ENCODE data around the gene CACNB1. TPM values are rescaled to one million over a fixed set of nuclear protein-coding genes. Genes with fewer than 3 reads are reported as not detected.

CACNB1 gene
- total and polyA plus RNA-seq, 2 experiments from 2014 or later, result 6.6 to 7.1 TPM

GRCh38 chr17:39126436-39126835 is 71.0 kb downstream of the CACNB1 start:
- no peaks in the 10 kb centered on the region for H3K9me2 ChIP-seq (ENCODE audit: insufficient read depth)
- H3K4me1 ChIP-seq (ENCODE audit: insufficient read depth), result no peaks in the 10 kb centered on the region
- in situ Hi-C loops (cut with MboI), result no loop called here
- TF ChIP-seq EZH2phosphoT487 (IDR thresholded peaks at IDR 0.05; ENCODE audit: insufficient read depth, low read depth) (no peak), EZH2 (IDR thresholded peaks at IDR 0.05; ENCODE audit: insufficient read depth, poor library complexity, severe bottlenecking) (no peak)
- no peaks in the 10 kb centered on the region for H3K9me3 ChIP-seq (ENCODE audit: low read depth)
- no peaks in the 10 kb centered on the region for H3F3A ChIP-seq (ENCODE audit: insufficient read depth)
- H3K79me2 ChIP-seq (ENCODE audit: insufficient read depth), result no peaks in the 10 kb centered on the region
- no peak overlapping the region for H2AFZ ChIP-seq
- H3K4me3 ChIP-seq, result no peak overlapping the region
- no peaks in the 10 kb centered on the region for H3K36me3 ChIP-seq (ENCODE audit: low read depth)
- H3K27me3 ChIP-seq (replicated peaks; ENCODE audit: insufficient read depth), result no peaks in the 10 kb centered on the region
- WGBS, 2 experiments (ENCODE audit: low coverage in 1 of 2, low lambda C conversion rate in 2 of 2, missing lambda C conversion rate in 2 of 2), result 77% methylated on average over 6 of the region's 6 CpGs
- H3K4me2 ChIP-seq (ENCODE audit: unreplicated experiment), result no peak overlapping the region
- no peak for DNase-seq
- H3K9ac ChIP-seq, result no peak overlapping the region
- no peaks in the 10 kb centered on the region for H4K20me1 ChIP-seq (ENCODE audit: insufficient read depth)
- H3K27ac ChIP-seq, result no peak overlapping the region

- H3K27me3 ChIP-seq (replicated peaks; ENCODE audit: insufficient read depth), result no peaks in the 10 kb centered on the region
- 97 to 98% methylated on average over 2 of the region's 2 CpGs for WGBS, 2 experiments (ENCODE audit: low coverage in 1 of 2, low lambda C conversion rate in 2 of 2, missing lambda C conversion rate in 2 of 2)
- no peak overlapping the region for H3K4me2 ChIP-seq (ENCODE audit: unreplicated experiment)
- in situ Hi-C loops (cut with MboI), result no loop called here
- no peaks in the 10 kb centered on the region for H3K4me1 ChIP-seq (ENCODE audit: insufficient read depth)
- no peak overlapping the region for H3K27ac ChIP-seq
- no peak overlapping the region for H2AFZ ChIP-seq
- no peaks in the 10 kb centered on the region for H3K79me2 ChIP-seq (ENCODE audit: insufficient read depth)
- no peaks in the 10 kb centered on the region for H3K36me3 ChIP-seq (ENCODE audit: low read depth)
- H3K9me3 ChIP-seq (ENCODE audit: low read depth), result no peaks in the 10 kb centered on the region
- no peaks in the 10 kb centered on the region for H3F3A ChIP-seq (ENCODE audit: insufficient read depth)
- H3K9ac ChIP-seq, result no peak overlapping the region
- H3K4me3 ChIP-seq, result no peak overlapping the region
- H3K9me2 ChIP-seq (ENCODE audit: insufficient read depth), result no peaks in the 10 kb centered on the region
- no peaks in the 10 kb centered on the region for H4K20me1 ChIP-seq (ENCODE audit: insufficient read depth)
- no peak for DNase-seq
- no peak for TF ChIP-seq EZH2 (IDR thresholded peaks at IDR 0.05; ENCODE audit: insufficient read depth, poor library complexity, severe bottlenecking)
Measured at GRCh38 chr17:39125143-39125875, 72.2 kb downstream of the CACNB1 start.

- TF ChIP-seq EZH2 (IDR thresholded peaks at IDR 0.05; ENCODE audit: insufficient read depth, poor library complexity, severe bottlenecking) (no peak), EZH2phosphoT487 (IDR thresholded peaks at IDR 0.05; ENCODE audit: insufficient read depth, low read depth) (no peak)
Measured at GRCh38 chr17:39123627-39124026, 73.8 kb downstream of the CACNB1 start.

More at GRCh38 chr17:39123627-39124026, 73.8 kb downstream of the CACNB1 start:
- H3K27me3 ChIP-seq (replicated peaks; ENCODE audit: insufficient read depth), result no peaks in the 10 kb centered on the region
- H3K4me2 ChIP-seq (ENCODE audit: unreplicated experiment), result no peak overlapping the region
- DNase-seq, result no peak
- H4K20me1 ChIP-seq (ENCODE audit: insufficient read depth), result no peaks in the 10 kb centered on the region
- H3K9ac ChIP-seq, result no peak overlapping the region
- in situ Hi-C loops (cut with MboI), result no loop called here
- H3F3A ChIP-seq (ENCODE audit: insufficient read depth), result no peaks in the 10 kb centered on the region
- no peaks in the 10 kb centered on the region for H3K79me2 ChIP-seq (ENCODE audit: insufficient read depth)
- no peak overlapping the region for H3K4me3 ChIP-seq
- H2AFZ ChIP-seq, result no peak overlapping the region
- no peaks in the 10 kb centered on the region for H3K9me3 ChIP-seq (ENCODE audit: low read depth)
- H3K36me3 ChIP-seq (ENCODE audit: low read depth), result no peaks in the 10 kb centered on the region
- H3K9me2 ChIP-seq (ENCODE audit: insufficient read depth), result no peaks in the 10 kb centered on the region
- no peaks in the 10 kb centered on the region for H3K4me1 ChIP-seq (ENCODE audit: insufficient read depth)
- WGBS, 2 experiments (ENCODE audit: low coverage in 1 of 2, low lambda C conversion rate in 2 of 2, missing lambda C conversion rate in 2 of 2), result 69 to 73% methylated on average over 8 to 9 of the region's 9 CpGs
- H3K27ac ChIP-seq, result no peak overlapping the region

Other genes starting within 250 kb of the CACNB1 start
- gene FBXO47, start 230.3 kb downstream of the CACNB1 start, total RNA-seq (2014; rRNA removed; shearing (Covaris generic)), result under 0.01 TPM in 1 of 2 replicates, not detected in the other
- not detected in 2 replicates for gene FBXO47, start 230.3 kb downstream of the CACNB1 start, polyA plus RNA-seq (2016; fragmentation: Nextera tagmentation; extraction: Ambion mirVana)
- not detected in 2 replicates for gene PLXDC1, start 46.0 kb downstream of the CACNB1 start, total RNA-seq (2014; rRNA removed; shearing (Covaris generic))
- gene PLXDC1, start 46.0 kb downstream of the CACNB1 start, polyA plus RNA-seq (2016; fragmentation: Nextera tagmentation; extraction: Ambion mirVana), result 0.24 and 0.71 TPM in 2 replicates
- not detected in 2 replicates for gene ARL5C, start 31.5 kb downstream of the CACNB1 start, total RNA-seq (2014; rRNA removed; shearing (Covaris generic))
- not detected in 2 replicates for gene ARL5C, start 31.5 kb downstream of the CACNB1 start, polyA plus RNA-seq (2016; fragmentation: Nextera tagmentation; extraction: Ambion mirVana)
- 1,500 and 1,636 TPM in 2 replicates for gene RPL19, start 2.6 kb upstream of the CACNB1 start, total RNA-seq (2014; rRNA removed; shearing (Covaris generic))
- gene RPL19, start 2.6 kb upstream of the CACNB1 start, polyA plus RNA-seq (2016; fragmentation: Nextera tagmentation; extraction: Ambion mirVana), result 892 and 903 TPM in 2 replicates
- not detected in 2 replicates for gene STAC2, start 28.3 kb upstream of the CACNB1 start, total RNA-seq (2014; rRNA removed; shearing (Covaris generic))
- gene STAC2, start 28.3 kb upstream of the CACNB1 start, polyA plus RNA-seq (2016; fragmentation: Nextera tagmentation; extraction: Ambion mirVana), result 0.05 TPM in 1 of 2 replicates, not detected in the other
- 9.7 and 17.3 TPM in 2 replicates for gene FBXL20, start 204.0 kb upstream of the CACNB1 start, total RNA-seq (2014; rRNA removed; shearing (Covaris generic))
- gene FBXL20, start 204.0 kb upstream of the CACNB1 start, polyA plus RNA-seq (2016; fragmentation: Nextera tagmentation; extraction: Ambion mirVana), result 10.7 and 11.3 TPM in 2 replicates